Inflammatory macrophage treated with lipopolysaccharide for 4 hours (primary cell): Measurements from ENCODE around the gene CCDC136.

ENCODE experiments used
- DNase-seq: peaks from one replicate; pipeline ENCODE4 v3.0.0-alpha.2; 2020

Gene CCDC136

DNA sequence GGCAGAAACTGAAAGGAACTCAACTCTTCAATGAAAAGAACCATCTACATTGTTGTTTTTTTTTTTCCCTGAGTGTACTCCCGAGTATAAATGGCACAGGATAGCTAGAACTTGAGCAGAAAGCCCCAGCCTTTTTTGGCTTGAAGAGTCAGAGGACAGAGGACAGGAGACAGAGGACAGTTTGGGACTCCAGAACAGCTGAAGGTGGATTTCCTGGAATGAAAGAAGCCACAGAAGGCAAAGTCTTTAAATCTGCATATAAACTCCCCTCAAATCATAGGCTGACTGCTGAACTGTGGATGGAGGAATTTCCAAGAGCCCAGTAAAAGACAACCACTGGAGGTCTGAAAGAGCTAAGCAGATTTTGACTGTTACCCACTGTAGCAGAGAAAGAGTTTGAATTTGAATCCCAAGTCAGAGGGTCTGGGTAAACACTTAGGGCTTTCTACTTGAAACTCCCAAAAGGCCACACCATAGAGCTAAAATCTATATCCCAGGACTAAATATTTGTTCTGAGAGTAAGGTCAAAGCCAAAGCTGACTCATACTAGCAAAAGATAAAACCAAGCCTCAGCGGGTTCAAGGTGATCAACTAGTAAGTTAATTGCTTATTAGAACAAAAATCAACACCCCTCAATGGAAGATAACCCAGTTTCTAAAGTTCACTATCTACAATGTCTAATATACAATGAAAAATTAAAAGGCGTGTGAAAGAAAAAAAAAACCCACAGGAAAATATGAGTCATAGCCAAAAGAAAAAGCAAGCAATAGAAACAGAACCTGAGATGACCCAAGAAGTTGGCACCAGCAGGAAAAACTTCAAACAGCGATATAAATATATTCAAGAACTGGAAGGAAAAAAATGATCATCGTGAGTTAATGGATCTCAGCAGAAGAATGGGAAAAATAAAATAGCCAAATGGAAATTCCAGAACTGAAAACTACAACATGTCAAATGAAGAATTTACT lies 14.3 kb upstream of the CCDC136 start:
- no peak for DNase-seq

GRCh38 chr7:128778946-128779345 lies 12.8 kb upstream of the CCDC136 start:
- no peak for DNase-seq

DNA sequence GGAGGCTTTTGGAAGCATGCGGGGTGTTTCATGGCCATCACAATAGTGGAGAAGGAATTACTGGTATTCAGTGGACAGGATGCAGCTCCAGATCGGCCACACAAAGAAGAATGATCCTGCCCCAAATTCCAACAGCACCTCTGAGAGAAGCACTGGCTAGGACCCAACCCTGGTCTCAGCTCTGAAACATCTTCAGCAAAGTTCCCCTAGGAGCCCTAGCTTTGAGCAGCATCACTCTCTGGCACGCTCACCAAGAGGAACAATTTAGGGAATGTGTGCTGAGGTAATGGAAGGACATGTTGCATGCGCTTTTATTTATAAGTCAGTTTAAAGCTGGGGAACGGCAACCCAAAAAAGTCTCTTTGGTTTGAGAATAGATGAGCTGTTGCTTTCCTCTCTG lies 10.6 kb upstream of the CCDC136 start:
- DNase-seq: no peak

GRCh38 chr7:128781851-128782250 lies 9.9 kb upstream of the CCDC136 start:
- no peak for DNase-seq

- DNase-seq: no peak
Observed at GRCh38 chr7:128783143-128783861, 8.5 kb upstream of the CCDC136 start.

- DNase-seq: peak; percentile 24
Observed at GRCh38 chr7:128785738-128786137, 6.0 kb upstream of the CCDC136 start.

- no peak for DNase-seq
Observed at GRCh38 chr7:128788446-128789412, 3.0 kb upstream of the CCDC136 start.

DNA sequence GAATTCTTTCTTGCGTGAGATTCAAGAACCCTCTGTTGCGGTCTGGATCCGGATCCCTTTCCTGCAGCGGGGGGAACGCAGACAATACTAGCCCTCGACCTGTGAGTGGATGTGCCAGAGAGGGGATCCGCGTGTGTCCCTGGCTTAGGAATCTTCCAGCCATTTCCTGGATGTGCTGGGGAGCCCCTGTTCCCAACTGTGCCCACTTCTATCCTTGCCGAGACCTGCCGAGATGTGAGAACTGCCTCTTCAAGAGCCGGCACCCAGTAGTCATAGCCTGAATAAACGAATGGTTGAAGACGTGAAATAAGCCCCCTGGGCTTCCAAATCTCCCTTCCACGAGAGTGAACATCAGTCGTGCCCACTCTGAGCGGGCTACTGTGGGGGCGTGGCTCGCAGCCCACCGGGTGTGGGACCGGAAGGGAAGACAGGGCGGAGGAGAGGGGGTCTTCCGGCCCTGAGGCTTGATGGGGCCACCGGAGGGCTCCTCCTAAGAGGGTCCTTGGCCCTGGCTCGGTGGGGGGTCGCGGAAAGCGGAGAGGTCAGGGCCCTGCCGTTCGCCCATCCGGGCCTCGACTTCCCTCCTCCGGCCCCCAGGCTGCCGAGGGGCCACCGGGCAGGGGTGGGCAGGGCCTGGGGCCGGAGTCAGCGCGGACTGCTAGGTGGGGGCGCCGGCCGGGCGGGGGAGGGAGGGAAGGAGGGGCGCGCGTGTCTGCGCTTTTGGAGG lies 1.3 kb upstream of the CCDC136 start:
- no peak for DNase-seq

GRCh38 chr7:128791972-128792327 lies 182 bp downstream of the CCDC136 start:
- no peak for DNase-seq

GRCh38 chr7:128792471-128793180 lies 858 bp downstream of the CCDC136 start:
- DNase-seq: no peak

GRCh38 chr7:128793181-128793547 lies 1.4 kb downstream of the CCDC136 start:
- DNase-seq: no peak

- no peak for DNase-seq
Observed at GRCh38 chr7:128794020-128794419, 2.3 kb downstream of the CCDC136 start.

DNA sequence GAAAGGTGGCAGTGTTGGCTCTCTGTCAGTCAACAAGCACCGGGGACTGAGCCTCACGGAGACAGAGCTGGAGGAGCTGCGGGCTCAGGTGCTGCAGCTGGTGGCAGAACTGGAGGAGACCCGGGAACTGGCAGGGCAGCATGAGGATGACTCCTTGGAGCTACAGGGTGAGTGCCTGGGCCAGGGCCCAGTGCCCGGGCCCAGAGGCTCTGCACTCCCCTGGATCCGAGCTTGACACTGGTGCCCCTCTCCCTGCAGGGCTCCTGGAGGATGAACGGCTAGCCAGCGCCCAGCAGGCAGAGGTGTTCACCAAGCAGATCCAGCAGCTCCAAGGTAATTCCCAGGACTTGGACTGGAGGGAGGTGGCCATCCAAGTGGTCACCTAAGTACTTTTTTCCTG lies 2.7 kb downstream of the CCDC136 start:
- no peak for DNase-seq

GRCh38 chr7:128795129-128795528 lies 3.4 kb downstream of the CCDC136 start:
- DNase-seq: no peak

DNA sequence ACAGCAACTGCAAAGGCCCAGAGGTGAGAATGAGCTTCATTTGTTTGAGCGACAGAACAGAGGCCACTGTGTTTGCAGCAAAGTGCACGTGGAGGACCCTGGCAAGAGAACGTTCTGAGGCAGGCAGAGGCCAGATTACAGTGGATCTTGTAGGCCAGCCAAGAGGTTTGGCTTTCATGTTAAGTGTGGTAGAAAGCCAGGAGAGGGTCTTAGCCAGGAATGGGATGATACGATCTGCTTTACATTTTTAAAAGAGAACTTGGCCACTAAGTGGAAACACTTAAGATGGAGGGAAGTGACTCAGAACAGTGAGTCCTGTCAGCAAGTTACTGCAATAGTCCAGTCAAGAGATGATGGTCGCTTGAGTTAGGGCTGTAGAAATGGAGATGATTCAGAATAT lies 4.6 kb downstream of the CCDC136 start:
- DNase-seq: no peak

- DNase-seq: no peak
Observed at GRCh38 chr7:128799451-128799850, 7.7 kb downstream of the CCDC136 start.

GRCh38 chr7:128800567-128800966 lies 8.8 kb downstream of the CCDC136 start:
- no peak for DNase-seq

- no peak for DNase-seq
Observed at GRCh38 chr7:128801003-128801402, 9.2 kb downstream of the CCDC136 start.

DNA sequence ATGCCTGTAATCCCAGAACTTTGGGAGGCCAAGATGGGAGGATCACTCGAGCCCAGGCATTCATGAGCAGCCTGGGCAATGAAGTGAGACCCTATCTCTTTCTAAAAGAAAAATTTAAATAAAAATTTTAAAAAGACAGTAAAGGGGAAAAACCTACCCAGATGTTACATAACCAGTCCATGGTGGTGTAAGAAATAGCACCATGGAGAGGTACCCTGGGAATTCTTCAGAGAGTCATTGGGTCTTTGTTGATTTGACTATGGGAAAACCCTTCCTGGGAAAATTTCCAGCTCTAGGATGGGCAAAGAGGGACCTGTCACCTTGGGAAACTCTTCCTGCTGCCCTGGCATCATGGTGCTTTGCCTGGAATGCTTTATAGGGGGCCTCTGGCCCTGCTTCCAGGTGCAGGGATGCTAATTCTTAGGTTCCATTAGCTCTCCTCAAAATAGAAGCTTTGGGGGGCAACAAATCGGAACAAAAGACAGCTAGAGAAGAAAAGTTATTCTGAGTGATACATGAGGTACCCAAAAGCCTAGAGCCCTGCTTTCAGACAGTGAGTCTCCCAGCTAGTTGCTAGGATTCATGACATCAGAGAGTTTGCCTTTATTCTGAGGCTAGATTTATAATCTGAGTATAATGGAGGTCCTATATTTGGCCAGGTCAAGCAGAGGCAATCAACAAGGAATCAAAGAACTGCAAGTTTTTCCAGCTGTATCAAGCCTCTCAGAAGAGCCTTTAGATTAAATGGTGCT lies 10.1 kb downstream of the CCDC136 start:
- no peak for DNase-seq

DNA sequence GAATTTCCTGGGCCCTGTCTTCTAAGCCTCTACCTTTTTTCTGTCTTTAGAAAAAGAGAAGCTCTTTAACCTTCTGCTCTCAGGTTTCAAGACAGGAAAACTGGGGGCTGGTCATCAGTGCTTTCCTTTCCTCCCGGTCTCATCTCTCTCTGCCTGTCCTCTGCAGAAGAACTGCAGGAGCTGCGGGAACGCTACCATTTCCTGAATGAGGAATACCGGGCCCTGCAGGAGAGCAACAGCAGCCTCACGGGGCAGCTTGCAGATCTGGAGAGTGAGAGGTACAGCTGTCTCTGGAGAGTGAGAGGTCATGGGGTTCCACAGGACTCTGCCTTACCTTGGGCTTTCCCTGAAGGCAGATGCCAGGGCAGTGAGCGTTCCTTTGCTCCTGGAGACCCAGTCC lies 12.7 kb downstream of the CCDC136 start:
- DNase-seq: no peak

DNA sequence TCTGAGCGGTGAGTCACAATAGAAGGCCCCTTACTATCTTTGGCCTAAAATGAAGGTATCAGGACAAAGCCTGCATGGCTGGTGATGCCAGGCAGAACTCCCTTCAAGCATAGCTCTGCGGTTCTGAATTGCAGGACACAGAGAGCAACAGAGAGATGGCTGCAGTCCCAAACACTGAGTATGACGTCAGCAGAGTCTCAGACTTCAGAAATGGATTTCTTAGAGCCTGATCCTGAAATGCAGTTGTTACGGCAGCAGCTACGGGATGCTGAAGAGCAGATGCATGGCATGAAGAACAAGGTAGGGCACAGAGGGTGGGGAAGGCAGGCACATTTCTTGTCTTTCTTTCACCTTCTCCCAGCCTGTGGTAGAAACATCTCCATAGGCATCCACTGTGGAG lies 13.5 kb downstream of the CCDC136 start:
- no peak for DNase-seq
